ENCODE measurements around the gene CDK5RAP2. TPM values are rescaled to one million over a fixed set of nuclear protein-coding genes. Genes with fewer than 3 reads are reported as not detected.

CDK5RAP2 gene
- total RNA-seq, 1 donor from 2014 or later: 54.7 TPM

- no peak for DNase-seq
- intact Hi-C loops (cut with DNase I): no loop called here
These were observed 7.4 kb upstream of the CDK5RAP2 start for GRCh38 chr9:120587328-120587727.

GRCh38 chr9:120583958-120584369, 4.0 kb upstream of the CDK5RAP2 start:
- DNase-seq: no peak
- Histone ChIP-seq H3K27ac (no peak overlapping the region), H3K36me3 (no peaks in the 10 kb centered on the region), H3K27me3 (ENCODE audit: low read depth) (no peaks in the 10 kb centered on the region), H3K9me3 (no peaks in the 10 kb centered on the region), H3K4me3 (no peak overlapping the region), H3K4me1 (peaks cover 12% of the 10 kb centered on the region)
- intact Hi-C loops (cut with DNase I): no loop called here
- peak; percentile 18 to 40 for ATAC-seq
- no peak for TF ChIP-seq CTCF (IDR thresholded peaks at IDR 0.05)

More at GRCh38 chr9:120587328-120587727, 7.4 kb upstream of the CDK5RAP2 start:
- Histone ChIP-seq H3K4me3 (no peak overlapping the region), H3K36me3 (no peaks in the 10 kb centered on the region), H3K4me1 (no peaks in the 10 kb centered on the region), H3K27ac (no peak overlapping the region), H3K27me3 (ENCODE audit: low read depth) (no peaks in the 10 kb centered on the region), H3K9me3 (no peaks in the 10 kb centered on the region)
- ATAC-seq: no peak
- no peak for TF ChIP-seq CTCF (IDR thresholded peaks at IDR 0.05)

- peak overlapping the region; percentile 80 for H3K27ac ChIP-seq
- no peak for TF ChIP-seq CTCF (IDR thresholded peaks at IDR 0.05)
- H3K36me3 ChIP-seq: peaks cover 9% of the 10 kb centered on the region
- H3K4me1 ChIP-seq: peaks cover 16% of the 10 kb centered on the region
- ATAC-seq (peak; percentile 51 to 60), DNase-seq (peak; percentile 55)
- peak overlapping the region; percentile 69 for H3K4me3 ChIP-seq
- intact Hi-C loops (cut with DNase I): no loop called here
- no peaks in the 10 kb centered on the region for H3K9me3 ChIP-seq
- H3K27me3 ChIP-seq (ENCODE audit: low read depth): no peaks in the 10 kb centered on the region
These were observed 572 bp downstream of the CDK5RAP2 start for GRCh38 chr9:120579139-120580050.

- Histone ChIP-seq H3K4me3 (no peak overlapping the region), H3K4me1 (peaks cover 14% of the 10 kb centered on the region), H3K9me3 (no peaks in the 10 kb centered on the region), H3K27ac (no peak overlapping the region), H3K27me3 (ENCODE audit: low read depth) (no peaks in the 10 kb centered on the region), H3K36me3 (peaks cover 35% of the 10 kb centered on the region)
- ATAC-seq (no peak), DNase-seq (no peak)
- intact Hi-C loops (cut with DNase I): no loop called here
- no peak for TF ChIP-seq CTCF (IDR thresholded peaks at IDR 0.05)
These were observed 5.5 kb downstream of the CDK5RAP2 start for GRCh38 chr9:120574473-120574872.

- TF ChIP-seq CTCF (IDR thresholded peaks at IDR 0.05): no peak
- no peak overlapping the region for H3K4me3 ChIP-seq
- H3K27ac ChIP-seq: no peak overlapping the region
- peaks cover 55% of the 10 kb centered on the region for H3K36me3 ChIP-seq
- intact Hi-C loops (cut with DNase I): no loop called here
- no peaks in the 10 kb centered on the region for H3K9me3 ChIP-seq
- no peaks in the 10 kb centered on the region for H3K27me3 ChIP-seq (ENCODE audit: low read depth)
- ATAC-seq (no peak), DNase-seq (no peak)
- H3K4me1 ChIP-seq: peaks cover 5% of the 10 kb centered on the region
These were observed 7.5 kb downstream of the CDK5RAP2 start for GRCh38 chr9:120572472-120572871.
